Glomerular visceral epithelial cell (primary cell): ENCODE measurements around the gene NUTM1.
"Not testable (repeated sequence)": the region's sequence is repeated elsewhere in the genome, so short reads cannot be mapped to it uniquely, and the experiment has no call there.

Source experiments
- DNase-seq: peaks from one replicate; pipeline ENCODE4 v3.0.0-alpha.2; 2016; ENCODE audit errors: extremely low spot score

NUTM1 gene

DNA sequence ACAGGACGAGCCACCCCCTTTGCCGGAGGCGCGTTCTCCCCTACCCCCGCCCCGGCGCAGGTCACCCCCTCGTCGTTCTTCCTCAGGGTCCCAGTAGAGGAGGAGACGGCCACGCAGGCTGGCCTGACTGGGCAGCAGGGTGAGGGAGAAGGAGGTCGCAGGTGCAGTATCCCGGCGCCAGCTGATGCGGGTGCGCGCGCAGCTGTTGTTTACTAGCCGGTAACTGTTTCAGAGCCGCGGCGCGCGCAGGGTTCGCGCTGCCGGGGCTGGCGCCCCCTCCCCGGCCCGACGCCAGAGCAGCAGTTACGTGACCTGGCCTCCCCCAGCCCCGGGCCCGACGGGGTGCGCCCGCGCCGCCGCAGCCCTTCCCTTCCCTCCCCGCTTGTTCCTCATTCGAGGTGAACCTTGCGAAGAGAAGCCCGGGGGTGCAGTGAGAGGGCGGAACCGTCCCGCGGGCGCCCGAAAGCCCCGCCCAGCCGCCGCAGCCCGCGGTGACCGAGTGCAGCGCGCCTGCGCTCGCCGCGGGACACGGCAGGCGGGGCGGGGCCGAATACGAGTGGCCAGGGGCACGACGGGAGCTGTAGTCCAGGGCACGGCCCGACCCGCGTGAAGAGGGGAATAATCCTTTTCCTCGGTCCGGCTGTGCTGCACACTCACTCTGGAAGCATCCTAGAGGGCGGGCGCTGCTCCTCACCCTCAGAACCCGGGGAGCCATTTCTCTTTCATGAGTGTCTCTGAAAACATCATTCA is 5.4 kb upstream of the NUTM1 start, which contains the start of gene SLC12A6:
SLC12A6 (minus strand) TSS at position 225 of the 750 bp plus-strand sequence. CDS start 1,101 bp downstream, outside the sequence.
- peak; percentile 94 for DNase-seq

DNA sequence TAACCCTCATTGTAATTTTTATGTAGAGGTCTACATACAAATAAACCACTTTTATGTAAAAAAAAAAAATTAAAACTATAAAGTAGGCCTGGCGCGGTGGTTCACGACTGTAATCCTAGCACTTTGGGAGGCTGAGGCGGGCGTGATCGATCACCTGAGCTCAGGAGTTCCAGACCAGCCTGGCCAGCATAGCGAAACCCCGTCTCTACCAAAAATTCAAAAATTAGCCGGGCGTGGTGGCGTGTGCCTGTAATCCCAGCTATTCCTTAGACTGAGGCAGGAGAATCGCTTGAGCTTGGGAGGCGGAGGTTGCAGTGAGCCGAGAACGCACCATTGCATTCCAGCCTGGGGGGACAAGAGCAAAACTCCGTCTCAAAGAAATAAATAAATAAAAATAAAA is 4.8 kb upstream of the NUTM1 start:
- DNase-seq, result no peak

DNA sequence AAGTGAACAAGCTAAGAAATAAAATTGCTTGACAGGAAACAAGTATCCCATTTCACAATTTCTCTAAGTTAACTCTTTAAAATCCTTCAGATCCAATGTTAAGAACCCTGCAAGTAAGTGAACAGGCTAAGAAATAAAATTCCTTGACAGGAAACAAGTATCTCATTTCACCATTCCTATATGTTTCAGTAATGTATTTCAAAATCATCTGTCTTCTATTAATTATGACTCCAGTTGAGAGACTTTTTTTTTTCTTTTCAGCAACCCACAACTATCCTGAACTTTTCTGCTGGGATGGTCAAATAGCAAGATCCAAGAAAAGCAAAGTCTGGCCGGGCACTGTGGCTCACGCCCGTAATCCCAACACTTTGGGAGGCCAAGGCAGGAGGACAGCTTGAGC is 3.2 kb upstream of the NUTM1 start:
- no peak for DNase-seq

DNA sequence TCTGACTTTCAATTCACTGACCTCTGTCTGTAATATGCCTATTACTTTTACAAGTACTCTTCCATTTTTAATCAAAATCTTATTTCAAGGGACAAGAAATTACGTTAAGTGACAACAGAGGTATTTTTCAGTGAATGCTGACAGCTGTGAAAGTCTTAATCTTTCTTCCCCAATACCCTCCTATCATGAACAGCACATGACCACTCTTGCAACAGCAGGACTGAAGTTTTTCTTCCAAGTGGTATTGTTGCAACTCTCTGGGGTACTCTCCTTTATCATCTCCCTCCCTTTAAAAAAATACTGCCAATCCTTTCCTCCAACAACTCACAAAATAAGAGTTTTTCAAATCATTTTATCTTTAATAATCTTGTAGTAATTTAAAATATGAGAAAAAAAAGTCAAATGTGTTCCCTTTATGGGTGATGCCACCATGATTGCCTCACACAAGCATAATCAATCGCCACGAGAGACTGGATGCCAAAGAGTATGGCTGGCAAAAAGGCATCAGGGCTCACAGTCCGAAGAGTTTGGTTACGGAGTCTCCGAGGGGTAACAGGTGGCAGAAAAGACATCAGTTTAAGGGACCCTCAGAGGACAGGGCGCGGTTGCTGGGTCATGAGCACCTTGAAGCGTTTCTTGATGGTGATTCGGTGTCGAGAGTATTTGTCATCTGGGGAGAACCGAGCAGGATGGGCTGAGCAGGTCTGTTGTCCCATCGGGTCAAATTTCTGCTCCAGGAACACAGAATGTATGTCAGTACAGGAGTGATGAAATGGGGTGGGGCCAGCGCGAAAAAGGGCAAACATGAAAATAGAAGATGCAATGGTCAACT is 1.5 kb upstream of the NUTM1 start:
- DNase-seq, result no peak

DNA sequence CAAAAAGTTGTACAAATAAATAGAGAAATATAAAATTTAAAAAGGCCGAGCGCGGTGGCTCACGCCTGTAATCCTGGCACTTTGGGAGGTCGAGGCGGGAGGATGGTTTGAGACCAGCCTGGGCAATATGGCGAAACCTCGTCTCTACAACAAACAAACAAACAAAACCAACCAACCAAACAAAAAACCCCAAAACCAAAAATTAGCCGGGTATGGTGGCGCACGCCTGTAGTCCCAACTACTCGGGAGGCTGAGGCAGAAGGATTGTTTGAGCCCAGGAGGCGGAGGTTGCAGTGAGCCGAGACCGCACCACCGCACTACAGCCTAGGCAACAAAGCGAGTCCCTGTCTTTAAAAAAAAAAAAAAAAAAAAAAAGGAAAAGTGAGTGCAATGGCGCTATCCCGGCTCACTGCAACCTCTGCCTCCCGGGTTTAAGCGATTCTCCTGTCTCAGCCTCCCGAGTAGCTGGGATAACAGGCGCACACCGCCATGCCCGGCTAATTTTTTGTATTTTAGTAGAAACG is 840 bp upstream of the NUTM1 start:
- DNase-seq, result not testable (repeated sequence)

DNA sequence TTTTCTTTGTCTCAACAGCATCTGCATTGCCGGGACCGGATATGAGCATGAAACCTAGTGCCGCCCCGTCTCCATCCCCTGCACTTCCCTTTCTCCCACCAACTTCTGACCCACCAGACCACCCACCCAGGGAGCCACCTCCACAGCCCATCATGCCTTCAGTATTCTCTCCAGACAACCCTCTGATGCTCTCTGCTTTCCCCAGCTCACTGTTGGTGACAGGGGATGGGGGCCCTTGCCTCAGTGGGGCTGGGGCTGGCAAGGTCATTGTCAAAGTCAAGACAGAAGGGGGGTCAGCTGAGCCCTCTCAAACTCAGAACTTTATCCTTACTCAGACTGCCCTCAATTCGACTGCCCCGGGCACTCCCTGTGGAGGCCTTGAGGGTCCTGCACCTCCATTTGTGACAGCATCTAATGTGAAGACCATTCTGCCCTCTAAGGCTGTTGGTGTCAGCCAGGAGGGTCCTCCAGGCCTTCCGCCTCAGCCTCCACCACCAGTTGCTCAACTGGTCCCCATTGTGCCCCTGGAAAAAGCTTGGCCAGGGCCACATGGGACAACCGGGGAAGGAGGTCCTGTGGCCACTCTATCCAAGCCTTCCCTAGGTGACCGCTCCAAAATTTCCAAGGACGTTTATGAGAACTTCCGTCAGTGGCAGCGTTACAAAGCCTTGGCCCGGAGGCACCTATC is 5.0 kb downstream of the NUTM1 start:
- no peak for DNase-seq

DNA sequence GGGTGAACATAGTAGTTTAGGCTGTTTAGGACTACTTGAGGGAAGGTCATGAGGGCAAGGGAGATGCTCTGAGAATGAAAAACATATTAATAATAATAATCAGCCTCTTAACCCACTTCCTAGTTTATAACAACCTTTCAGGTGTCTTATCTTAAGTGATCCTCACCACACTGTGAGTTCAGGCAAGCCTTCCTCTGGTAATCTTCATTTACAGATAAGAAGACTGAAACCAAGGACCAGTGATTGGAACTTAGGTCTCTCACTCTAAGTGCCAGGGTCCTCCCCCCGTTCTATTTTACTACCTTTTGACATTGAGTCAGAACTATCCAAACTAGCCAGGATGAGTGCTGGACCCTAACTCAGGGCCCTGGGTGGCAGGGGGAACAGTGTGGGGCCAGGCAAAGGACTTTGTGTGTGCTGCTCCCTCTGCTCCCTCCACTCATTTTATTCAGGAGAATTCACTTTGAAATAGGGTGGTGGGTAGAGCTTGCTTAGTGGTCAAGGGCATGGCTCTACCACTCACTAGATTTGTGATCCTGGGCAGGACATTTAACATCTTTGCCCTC is 5.7 kb downstream of the NUTM1 start:
- DNase-seq, result no peak

DNA sequence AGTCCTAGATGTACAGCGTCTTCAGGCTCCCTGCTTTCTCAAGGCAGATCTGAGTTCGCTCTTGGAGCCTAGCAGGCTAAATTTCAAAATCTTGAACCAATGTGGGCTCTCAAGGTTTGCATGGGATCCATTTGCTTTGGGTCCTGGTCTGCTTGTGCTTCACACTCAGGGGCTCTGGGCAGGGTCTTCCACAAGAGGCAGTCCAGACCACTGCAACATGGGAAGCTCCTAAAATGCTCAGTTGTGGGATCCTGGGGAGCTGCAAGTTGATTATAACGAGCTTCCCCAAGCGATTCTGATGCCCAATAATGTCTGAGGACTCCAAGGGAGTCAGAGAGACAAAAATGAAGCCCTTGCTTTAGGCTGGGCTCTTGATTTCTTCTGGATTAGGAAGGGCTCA is 6.7 kb downstream of the NUTM1 start:
- no peak for DNase-seq

DNA sequence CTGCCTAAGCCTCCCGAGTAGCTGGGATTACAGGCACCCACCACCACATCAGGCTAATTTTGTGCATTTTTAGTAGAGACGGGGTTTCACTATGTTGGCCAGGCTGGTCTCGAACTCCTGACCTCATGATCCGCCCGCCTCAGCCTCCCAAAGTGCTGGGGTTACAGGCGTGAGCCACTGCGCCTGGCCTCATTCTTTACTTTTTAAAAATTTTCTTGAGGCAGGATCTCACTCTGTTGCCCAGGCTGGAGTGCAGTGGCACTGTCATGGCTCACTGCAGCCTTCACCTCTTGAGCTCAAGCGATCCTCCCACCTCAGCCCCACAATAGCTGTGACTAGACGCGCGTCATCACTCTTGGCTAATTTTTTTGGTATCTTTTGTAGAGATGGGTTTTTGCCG is 9.9 kb downstream of the NUTM1 start:
- not testable (repeated sequence) for DNase-seq

DNA sequence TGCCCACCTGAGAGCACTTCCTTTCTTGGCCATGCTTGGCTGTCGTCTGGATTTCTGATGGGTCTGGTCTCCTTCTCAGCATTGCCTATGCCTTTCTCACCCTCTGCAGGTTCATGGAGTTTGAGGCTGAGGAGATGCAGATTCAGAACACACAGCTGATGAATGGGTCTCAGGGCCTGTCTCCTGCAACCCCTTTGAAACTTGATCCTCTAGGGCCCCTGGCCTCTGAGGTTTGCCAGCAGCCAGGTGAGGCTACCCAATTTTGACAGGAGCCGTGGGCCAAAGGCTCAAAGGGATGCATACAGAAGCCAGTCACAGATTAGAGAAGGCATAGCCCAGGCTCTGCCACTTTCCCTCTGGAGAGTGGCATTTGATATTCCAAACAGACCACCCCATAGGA is 10.5 kb downstream of the NUTM1 start:
- DNase-seq, result no peak

DNA sequence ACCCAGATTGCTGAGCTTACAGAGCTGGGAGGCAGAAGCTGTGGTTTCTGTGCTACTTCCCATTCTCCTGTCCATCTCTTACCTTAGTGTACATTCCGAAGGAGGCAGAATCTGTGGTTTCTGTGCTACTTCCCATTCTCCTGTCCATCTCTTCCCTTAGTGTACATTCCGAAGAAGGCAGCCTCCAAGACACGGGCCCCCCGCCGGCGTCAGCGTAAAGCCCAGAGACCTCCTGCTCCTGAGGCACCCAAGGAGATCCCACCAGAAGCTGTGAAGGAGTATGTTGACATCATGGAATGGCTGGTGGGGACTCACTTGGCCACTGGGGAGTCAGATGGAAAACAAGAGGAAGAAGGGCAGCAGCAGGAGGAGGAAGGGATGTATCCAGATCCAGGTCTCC is 11.2 kb downstream of the NUTM1 start:
- no peak for DNase-seq

DNA sequence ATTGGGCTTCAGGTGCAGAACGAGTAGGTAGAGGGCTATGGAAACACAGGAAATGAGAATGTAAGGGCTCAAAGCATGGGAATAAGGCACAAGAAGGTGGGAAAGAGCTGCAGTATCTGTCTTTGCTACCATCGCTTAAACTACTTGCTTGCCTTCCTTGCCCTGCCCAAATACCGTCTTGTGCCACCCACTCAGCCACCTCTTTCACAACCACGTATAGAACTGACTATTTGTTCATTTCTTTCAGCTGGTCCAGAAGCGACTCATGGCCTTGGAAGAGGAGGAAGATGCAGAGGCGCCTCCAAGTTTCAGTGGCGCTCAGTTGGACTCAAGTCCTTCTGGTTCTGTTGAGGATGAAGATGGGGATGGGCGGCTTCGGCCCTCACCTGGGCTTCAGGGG is 12.1 kb downstream of the NUTM1 start:
- no peak for DNase-seq

DNA sequence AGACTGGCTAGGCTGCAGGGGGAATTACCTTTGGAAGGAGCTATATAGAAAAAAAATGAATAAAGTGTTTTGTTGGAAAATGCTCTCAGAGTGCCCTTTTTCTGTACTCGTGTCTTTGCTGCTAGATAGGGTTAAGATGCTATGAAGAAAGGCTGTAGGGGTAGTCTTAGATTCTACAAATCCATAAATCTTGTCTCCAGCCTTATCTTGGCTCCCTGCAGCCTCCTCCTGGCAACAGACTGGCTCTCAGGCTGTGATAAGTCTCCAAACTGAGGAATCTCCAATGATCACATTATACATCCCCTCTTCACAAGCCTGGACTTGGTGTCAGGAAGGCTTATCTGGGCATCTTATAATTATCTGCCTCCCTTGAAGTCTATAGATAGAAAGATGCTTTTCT is 14.5 kb downstream of the NUTM1 start:
- DNase-seq, result no peak

DNA sequence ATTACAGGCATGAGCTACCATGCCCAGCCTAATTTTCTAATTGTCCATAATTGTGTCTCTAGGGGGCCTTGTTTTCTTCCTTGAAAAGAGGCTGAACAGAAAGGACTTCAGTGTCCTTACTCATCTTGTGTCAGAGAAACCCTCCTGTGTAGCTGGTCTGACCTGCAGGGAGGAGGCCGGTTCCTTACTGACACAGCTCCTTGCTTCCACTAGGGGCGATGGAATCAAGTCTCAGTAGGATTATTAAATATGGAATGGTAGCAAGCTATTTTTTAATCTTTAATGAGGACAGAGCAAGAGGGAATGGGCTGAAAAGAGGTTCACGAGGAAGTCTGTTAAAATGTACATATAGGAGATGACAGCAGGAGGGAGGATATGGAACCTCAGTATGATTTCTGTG is 15.3 kb downstream of the NUTM1 start:
- DNase-seq, result no peak

DNA sequence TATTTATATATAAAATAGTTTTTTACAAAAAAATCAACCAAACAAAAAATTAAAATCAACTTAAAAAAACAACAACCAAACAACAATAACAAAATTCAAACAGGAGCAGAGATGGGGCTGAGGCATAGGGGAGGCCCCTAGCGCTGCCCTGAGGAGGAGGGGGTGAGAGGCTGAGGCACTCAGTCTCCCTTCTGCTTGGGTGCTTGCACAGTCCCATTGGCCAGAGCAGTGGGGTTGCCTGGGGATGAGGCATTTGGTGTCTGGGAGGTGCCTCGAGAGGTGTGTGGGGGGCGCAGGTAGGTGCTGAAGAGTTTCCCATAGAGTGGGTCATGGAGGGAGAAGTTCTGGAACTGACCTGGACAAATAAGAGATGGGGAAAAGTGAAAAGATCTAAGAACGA is 15.8 kb downstream of the NUTM1 start:
- no peak for DNase-seq

DNA sequence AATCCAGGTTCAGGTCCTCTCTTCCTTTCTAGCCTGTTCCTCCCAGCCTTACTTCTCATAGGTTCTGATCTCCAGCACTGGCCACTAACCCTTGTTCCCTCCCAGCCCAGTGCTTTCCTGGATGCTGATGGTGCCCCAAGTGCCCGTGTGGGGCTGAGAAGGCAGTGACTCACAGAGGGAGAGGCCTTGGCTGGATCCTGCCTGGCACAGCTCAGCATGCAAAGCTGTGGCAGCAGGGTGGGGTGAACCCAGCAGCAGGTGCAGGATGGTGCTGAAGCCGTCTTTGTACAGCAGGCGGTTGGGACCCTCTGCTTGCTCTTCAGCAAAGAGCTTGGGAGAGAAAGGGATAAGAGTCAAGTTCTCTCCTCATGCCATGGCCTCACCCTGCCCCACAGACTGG is 16.3 kb downstream of the NUTM1 start:
- no peak for DNase-seq

DNA sequence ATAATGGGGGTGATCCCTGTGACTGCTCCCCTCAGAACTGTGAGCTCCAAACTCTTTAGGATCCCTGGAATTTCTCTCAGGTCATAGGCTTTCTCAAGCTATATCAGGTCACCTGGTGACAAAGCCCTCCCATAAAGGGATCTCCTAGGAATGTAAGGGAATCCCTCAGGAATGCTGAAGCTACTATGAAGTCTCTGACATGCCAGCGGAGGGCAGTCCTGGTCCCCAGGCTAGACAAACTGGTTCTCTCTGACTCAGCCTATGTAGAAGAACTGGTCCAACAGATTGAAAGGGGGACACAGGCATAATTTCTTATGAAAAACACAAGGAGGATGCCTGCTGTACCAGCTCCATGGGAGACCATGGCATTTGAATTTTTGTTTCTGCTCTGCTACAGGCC is 17.2 kb downstream of the NUTM1 start:
- DNase-seq, result no peak

DNA sequence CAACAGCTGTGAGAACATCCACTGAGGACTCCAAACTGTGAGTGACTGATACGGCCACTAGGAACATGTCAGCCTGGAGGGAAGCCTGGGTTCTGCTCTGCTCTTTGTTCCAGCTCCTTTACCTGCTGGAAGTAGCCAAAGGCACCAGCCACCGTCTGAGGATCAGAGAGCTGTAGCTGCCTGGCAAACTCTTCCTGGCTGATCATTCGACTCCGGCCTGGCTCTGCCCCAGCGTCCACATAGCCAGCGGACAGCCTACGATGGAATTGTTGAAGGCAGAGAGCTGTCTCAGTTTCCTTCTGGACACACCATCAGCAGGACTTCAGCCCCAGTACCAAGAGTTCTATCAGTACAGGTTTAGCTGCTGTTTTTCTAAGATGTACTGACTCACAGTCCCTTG is 18.2 kb downstream of the NUTM1 start:
- DNase-seq, result no peak

DNA sequence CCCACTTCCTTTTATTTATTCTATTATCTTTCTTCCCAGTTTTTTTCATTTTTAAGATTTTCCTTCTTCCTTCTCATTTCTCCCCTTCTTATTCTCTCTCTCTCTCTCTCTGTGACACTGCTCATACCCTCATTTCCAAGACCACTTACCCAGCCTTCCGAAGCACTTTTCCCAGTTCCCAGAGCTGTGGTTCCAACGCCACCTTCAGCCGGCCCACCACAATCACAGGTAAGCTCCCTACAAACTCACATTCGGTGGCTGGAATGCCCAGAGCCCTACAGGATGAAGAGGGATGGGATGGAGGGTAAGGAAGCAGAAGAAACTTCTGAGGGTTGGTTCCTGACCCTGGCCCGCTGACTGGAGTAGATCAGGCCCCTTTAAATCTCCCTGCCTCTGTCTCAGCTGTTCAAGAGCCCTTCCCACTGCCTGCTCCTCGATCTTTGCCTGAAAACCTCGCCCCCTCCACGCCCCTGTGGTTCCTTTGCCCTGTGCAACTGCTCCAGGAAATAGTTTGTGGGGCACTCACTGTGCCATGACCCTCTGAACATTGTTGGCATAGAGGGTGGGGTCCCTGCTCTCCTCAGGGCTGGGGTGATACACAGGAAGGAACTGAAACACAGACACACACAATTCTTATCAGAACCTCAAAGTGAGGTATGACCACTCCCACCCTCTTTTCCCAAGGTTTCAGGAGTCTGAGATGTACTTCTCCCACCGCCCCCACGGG is 19.1 kb downstream of the NUTM1 start:
- DNase-seq, result no peak

DNA sequence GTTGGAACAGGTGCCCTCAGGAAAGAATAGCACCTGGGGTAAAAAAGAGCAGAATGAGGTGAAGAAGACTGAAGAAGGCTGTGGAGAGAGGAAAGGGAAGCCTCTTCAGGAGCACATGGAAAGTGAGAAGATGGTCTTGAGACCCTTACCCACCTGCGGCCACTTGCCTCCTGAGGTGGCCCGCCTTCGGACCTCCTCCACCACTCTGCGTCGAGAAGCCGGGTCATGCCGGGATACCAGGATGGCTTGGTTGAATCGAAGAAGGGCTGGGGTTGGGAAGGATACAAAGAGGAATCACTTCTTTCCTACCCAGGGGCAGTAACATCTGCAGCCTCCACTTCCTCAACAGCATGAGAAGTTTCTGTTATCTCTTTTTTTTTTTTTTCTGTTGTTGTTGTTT is 20.9 kb downstream of the NUTM1 start:
- no peak for DNase-seq

DNA sequence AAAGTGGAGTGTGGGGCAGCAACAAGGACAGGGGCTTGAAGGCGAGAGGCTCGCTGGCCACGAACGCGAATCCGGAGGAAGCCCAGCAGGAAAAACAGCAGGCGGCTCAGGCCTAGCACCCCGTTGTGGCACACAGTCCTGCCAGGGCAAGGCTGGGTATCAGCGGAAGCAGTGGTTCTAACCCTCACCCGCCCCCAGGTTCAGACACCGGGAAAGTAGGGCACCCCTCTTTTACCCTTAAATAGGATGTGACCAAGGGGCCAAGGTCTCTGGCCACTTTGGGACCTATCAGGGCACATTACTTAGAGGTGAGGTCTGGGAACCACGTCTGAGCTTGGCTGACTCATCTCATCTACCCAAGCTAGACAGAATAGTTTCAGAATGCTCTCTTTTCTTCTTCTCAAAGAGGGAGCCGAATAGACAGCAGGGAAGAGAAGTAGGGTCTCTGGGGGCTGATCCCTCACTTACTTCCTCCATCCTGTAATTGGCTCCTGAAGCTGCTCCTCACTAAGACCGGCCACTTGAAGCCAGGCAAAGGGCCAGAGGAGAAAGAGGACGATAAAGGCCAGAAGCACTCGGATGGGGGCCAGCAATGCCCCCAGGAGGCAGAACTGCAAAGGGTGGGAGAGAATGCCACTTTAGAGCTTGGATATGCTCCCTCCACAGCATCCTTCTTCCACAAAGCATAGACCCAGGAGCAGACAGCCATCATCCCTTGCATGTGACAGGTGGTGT is 22.1 kb downstream of the NUTM1 start:
- no peak for DNase-seq
